Measurements from ENCODE around the gene TBC1D22A.

The TBC1D22A gene

GRCh38 chr22:46962406-46962805 lies 200.0 kb downstream of the TBC1D22A start:
- DNase-seq (ENCODE audit: low read depth, low spot score): no peak
- no peak overlapping the region for H3K4me3 ChIP-seq (ENCODE audit: low read depth, low read length)
- ChIA-PET POLR2A (no interaction called here), CTCF (no interaction called here)
- TF ChIP-seq CTCF (IDR thresholded peaks at IDR 0.05; ENCODE audit: insufficient read depth, low read length, missing control alignments): no peak

- no peak for TF ChIP-seq CTCF (IDR thresholded peaks at IDR 0.05; ENCODE audit: insufficient read depth, low read length, missing control alignments)
- H3K4me3 ChIP-seq (ENCODE audit: low read depth, low read length): no peak overlapping the region
- ChIA-PET CTCF (interaction anchor here (1.2 kb wide), 1 partner anchor 11 kb away, joined by 3 read pairs; no protein-coding TSS in a partner anchor), POLR2A (no interaction called here)
- no peak for DNase-seq (ENCODE audit: low read depth, low spot score)
These were observed 201.5 kb downstream of the TBC1D22A start for GRCh38 chr22:46963672-46964545.

- H3K4me3 ChIP-seq (ENCODE audit: low read depth, low read length): no peak overlapping the region
- POLR2A ChIA-PET: no interaction called here
- CTCF ChIA-PET: interaction anchor here (1.1 to 1.2 kb wide), 2 partner anchors 12 to 47 kb away, joined by 3 read pairs; no protein-coding TSS in a partner anchor
- TF ChIP-seq CTCF (IDR thresholded peaks at IDR 0.05; ENCODE audit: insufficient read depth, low read length, missing control alignments): no peak
- no peak for DNase-seq (ENCODE audit: low read depth, low spot score)
These were observed 202.5 kb downstream of the TBC1D22A start for GRCh38 chr22:46964773-46965550.

- ChIA-PET POLR2A (no interaction called here), CTCF (interaction anchor here (1.0 to 1.1 kb wide), 3 partner anchors 9 to 121 kb away, joined by 3 read pairs; no protein-coding TSS in a partner anchor)
- H3K4me3 ChIP-seq (ENCODE audit: low read depth, low read length): no peak overlapping the region
- no peak for TF ChIP-seq CTCF (IDR thresholded peaks at IDR 0.05; ENCODE audit: insufficient read depth, low read length, missing control alignments)
- no peak for DNase-seq (ENCODE audit: low read depth, low spot score)
These were observed 203.4 kb downstream of the TBC1D22A start for GRCh38 chr22:46965555-46966494.

GRCh38 chr22:46966495-46966845 lies 204.0 kb downstream of the TBC1D22A start:
- no peak overlapping the region for H3K4me3 ChIP-seq (ENCODE audit: low read depth, low read length)
- ChIA-PET CTCF (interaction anchor here (1.0 to 1.6 kb wide), 4 partner anchors 10 to 167 kb away, joined by 3 to 6 read pairs (median 3); no protein-coding TSS in a partner anchor), POLR2A (no interaction called here)
- no peak for TF ChIP-seq CTCF (IDR thresholded peaks at IDR 0.05; ENCODE audit: insufficient read depth, low read length, missing control alignments)
- DNase-seq (ENCODE audit: low read depth, low spot score): no peak
